ENCODE measurements around the gene MSLN.

Gene MSLN

DNA sequence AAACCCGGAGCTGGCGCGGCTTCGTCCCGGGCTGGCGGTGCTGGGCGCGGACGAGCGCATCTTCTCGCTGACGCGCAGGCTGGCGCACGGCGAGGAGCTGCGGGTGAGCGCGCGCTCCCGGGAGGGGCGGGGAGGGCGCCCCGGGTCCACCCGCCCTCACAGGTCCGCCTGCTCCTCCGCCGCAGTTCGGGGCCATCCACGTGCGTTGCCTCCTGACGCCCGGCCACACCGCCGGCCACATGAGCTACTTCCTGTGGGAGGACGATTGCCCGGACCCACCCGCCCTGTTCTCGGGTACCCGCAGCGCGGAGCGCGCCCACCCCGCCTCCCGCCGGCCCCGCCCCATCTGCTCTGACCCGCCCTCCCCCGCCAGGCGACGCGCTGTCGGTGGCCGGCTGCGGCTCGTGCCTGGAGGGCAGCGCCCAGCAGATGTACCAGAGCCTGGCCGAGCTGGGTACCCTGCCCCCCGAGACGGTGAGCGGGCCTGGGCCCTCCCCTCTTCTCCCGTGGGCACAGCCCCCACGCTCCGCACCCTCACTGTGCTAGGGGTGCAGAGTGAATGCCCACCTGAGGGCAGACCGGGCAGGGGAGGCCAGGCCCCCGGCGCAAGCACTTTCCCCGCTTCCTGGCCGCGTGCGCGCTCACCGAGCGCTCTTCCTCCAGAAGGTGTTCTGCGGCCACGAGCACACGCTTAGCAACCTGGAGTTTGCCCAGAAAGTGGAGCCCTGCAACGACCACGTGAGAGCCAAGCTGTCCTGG lies 32.2 kb upstream of the MSLN start:
- H3K36me3 ChIP-seq (ENCODE audit: low read length): no peaks in the 10 kb centered on the region
- H3K27ac ChIP-seq (ENCODE audit: low read depth, low read length): peak overlapping the region; percentile 75
- TF ChIP-seq, protein P1, sequence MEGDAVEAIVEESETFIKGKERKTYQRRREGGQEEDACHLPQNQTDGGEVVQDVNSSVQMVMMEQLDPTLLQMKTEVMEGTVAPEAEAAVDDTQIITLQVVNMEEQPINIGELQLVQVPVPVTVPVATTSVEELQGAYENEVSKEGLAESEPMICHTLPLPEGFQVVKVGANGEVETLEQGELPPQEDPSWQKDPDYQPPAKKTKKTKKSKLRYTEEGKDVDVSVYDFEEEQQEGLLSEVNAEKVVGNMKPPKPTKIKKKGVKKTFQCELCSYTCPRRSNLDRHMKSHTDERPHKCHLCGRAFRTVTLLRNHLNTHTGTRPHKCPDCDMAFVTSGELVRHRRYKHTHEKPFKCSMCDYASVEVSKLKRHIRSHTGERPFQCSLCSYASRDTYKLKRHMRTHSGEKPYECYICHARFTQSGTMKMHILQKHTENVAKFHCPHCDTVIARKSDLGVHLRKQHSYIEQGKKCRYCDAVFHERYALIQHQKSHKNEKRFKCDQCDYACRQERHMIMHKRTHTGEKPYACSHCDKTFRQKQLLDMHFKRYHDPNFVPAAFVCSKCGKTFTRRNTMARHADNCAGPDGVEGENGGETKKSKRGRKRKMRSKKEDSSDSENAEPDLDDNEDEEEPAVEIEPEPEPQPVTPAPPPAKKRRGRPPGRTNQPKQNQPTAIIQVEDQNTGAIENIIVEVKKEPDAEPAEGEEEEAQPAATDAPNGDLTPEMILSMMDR (IDR thresholded peaks at IDR 0.05; ENCODE audit: insufficient read depth, low read length, poor library complexity, severe bottlenecking): no peak
- no peak for TF ChIP-seq EZH2phosphoT487 (conservative IDR thresholded peaks at IDR 0.05; ENCODE audit: low read length)
- H2AFZ ChIP-seq (ENCODE audit: low read depth, low read length, severe bottlenecking): peak overlapping the region; percentile 56
- no peaks in the 10 kb centered on the region for H3K9me3 ChIP-seq (ENCODE audit: insufficient read depth, low read length)
- no peaks in the 10 kb centered on the region for H3K79me2 ChIP-seq (ENCODE audit: insufficient read depth, low read length)
- no peaks in the 10 kb centered on the region for H4K20me1 ChIP-seq (ENCODE audit: low read depth, low read length)
- no peaks in the 10 kb centered on the region for H3K9me2 ChIP-seq (replicated peaks; ENCODE audit: insufficient read depth, low read length)
- H3K27me3 ChIP-seq (ENCODE audit: low read length): no peaks in the 10 kb centered on the region
- H3K9ac ChIP-seq (ENCODE audit: low read length): peak overlapping the region; percentile 84
- H3K4me2 ChIP-seq (ENCODE audit: low read depth, low read length, poor library complexity, severe bottlenecking): peak overlapping the region; percentile 85
- peaks cover 20% of the 10 kb centered on the region for H3F3A ChIP-seq (ENCODE audit: insufficient read depth)
- H3K4me3 ChIP-seq (ENCODE audit: insufficient read depth, low read length, poor library complexity, severe bottlenecking): peak overlapping the region; percentile 86

DNA sequence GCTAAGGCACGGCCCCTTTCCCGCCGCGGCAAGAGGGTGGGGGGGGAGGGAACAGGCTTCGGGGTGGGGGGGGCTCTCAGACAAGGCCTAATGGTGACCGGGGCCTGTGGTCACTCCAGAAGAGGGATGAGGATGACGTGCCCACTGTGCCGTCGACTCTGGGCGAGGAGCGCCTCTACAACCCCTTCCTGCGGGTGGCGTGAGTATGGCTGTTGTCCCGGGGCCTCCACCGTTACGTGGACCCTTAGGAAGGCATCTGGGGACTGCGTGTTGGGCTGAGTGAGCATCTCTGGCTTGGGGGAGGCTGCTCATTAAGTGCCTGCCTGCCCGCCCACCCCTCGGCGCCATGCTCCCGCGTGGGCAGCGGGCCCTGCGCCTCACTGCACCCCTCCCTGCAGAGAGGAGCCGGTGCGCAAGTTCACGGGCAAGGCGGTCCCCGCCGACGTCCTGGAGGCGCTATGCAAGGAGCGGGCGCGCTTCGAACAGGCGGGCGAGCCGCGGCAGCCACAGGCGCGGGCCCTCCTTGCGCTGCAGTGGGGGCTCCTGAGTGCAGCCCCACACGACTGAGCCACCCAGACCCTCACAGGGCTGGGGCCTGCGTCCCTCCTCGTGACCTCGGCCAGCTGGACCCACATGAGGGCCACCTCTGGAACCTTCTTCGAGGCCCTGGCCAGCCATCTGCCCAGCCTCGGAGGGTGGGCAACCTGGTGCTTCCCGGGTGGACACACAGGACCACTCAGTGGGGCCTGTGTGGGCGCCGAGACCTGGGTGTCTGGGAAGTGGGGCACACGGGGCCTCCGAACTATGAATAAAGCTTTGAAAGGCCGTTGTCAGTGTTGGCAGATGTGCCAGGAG lies 31.4 kb upstream of the MSLN start:
- no peaks in the 10 kb centered on the region for H3K79me2 ChIP-seq (ENCODE audit: insufficient read depth, low read length)
- H3K9me2 ChIP-seq (replicated peaks; ENCODE audit: insufficient read depth, low read length): no peaks in the 10 kb centered on the region
- H3K27ac ChIP-seq (ENCODE audit: low read depth, low read length): peak overlapping the region; percentile 75
- TF ChIP-seq EZH2phosphoT487 (conservative IDR thresholded peaks at IDR 0.05; ENCODE audit: low read length): no peak
- TF ChIP-seq, protein P1 (IDR thresholded peaks at IDR 0.05; ENCODE audit: insufficient read depth, low read length, poor library complexity, severe bottlenecking): no peak
- H3K27me3 ChIP-seq (ENCODE audit: low read length): no peaks in the 10 kb centered on the region
- H3F3A ChIP-seq (ENCODE audit: insufficient read depth): peaks cover 20% of the 10 kb centered on the region
- peak overlapping the region; percentile 85 for H3K4me2 ChIP-seq (ENCODE audit: low read depth, low read length, poor library complexity, severe bottlenecking)
- no peaks in the 10 kb centered on the region for H3K9me3 ChIP-seq (ENCODE audit: insufficient read depth, low read length)
- H3K9ac ChIP-seq (ENCODE audit: low read length): peak overlapping the region; percentile 84
- peak overlapping the region; percentile 86 for H3K4me3 ChIP-seq (ENCODE audit: insufficient read depth, low read length, poor library complexity, severe bottlenecking)
- no peaks in the 10 kb centered on the region for H3K36me3 ChIP-seq (ENCODE audit: low read length)
- H2AFZ ChIP-seq (ENCODE audit: low read depth, low read length, severe bottlenecking): no peak overlapping the region
- no peaks in the 10 kb centered on the region for H4K20me1 ChIP-seq (ENCODE audit: low read depth, low read length)

DNA sequence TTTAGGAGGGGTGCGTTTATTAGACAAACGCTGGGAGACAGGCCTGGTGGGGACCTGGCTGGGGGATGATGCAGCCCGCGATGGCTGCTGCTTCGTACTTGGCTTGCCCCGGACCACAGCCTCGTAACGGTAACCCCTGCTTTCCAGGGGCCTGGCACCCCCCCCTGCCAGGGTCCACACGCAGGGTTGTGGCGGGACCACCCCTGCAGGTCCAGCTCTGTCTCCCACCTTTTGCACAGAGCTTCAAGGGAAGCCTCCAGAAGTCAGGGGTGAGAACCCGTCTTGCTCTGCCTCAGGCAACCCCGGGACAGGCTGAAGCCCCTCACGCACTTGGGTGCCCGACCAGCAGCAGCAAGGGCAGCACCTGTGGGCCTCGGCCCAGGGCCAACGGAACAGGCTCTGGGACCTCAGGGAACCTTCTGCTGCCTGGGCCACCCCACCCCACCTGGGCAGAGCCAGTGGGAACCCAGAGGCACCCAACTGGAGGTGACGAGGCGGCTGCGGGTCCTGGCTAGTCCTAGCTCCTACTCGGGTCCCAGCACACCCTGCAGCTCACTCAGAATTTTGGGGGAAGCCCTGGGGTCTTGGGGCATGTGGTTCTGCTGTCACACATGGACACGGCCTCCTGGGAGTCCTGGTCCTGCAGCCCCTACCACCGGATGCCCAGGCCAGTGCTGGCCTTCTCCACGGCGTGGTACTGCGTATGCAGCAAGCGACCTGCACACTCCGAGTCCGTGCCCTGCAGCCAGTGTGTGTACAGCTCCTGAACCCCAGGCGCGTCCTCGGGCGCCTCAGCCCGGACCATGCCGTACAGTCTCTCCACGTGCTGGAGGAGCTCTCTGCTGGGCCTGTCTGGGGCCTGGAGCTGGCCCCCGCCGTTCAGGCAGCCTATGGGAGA lies 30.5 kb upstream of the MSLN start:
- Histone ChIP-seq H3K9ac (ENCODE audit: low read length) (no peak overlapping the region), H3K79me2 (ENCODE audit: insufficient read depth, low read length) (no peaks in the 10 kb centered on the region), H3F3A (ENCODE audit: insufficient read depth) (peaks cover 20% of the 10 kb centered on the region), H3K9me2 (replicated peaks; ENCODE audit: insufficient read depth, low read length) (no peaks in the 10 kb centered on the region), H3K27ac (ENCODE audit: low read depth, low read length) (no peak overlapping the region), H3K36me3 (ENCODE audit: low read length) (no peaks in the 10 kb centered on the region), H3K9me3 (ENCODE audit: insufficient read depth, low read length) (no peaks in the 10 kb centered on the region), H3K27me3 (ENCODE audit: low read length) (no peaks in the 10 kb centered on the region), H2AFZ (ENCODE audit: low read depth, low read length, severe bottlenecking) (no peak overlapping the region), H3K4me2 (ENCODE audit: low read depth, low read length, poor library complexity, severe bottlenecking) (peak overlapping the region; percentile 85), H4K20me1 (ENCODE audit: low read depth, low read length) (no peaks in the 10 kb centered on the region), H3K4me3 (ENCODE audit: insufficient read depth, low read length, poor library complexity, severe bottlenecking) (no peak overlapping the region)
- TF ChIP-seq, protein P1 (IDR thresholded peaks at IDR 0.05; ENCODE audit: insufficient read depth, low read length, poor library complexity, severe bottlenecking): no peak
- no peak for TF ChIP-seq EZH2phosphoT487 (conservative IDR thresholded peaks at IDR 0.05; ENCODE audit: low read length)

Measured in SU-DHL-6 (cell line).